SK-N-SH (cell line): ENCODE results near the gene MRPL57. TPM values are rescaled to one million over a fixed set of nuclear protein-coding genes. Genes with fewer than 3 reads are reported as not detected.
"Not testable (repeated sequence)": the region's sequence is repeated elsewhere in the genome, so short reads cannot be mapped to it uniquely, and the experiment has no call there.

ENCODE experiments used
- CTCF ChIA-PET: fragments of 300-600, 350-600 bp; formaldehyde crosslinking; extraction: SDS; loops from one replicate; lab custom pipeline; 2021; lab: Yijun Ruan, JAX
- POLR2A ChIA-PET: fragments of 350-600 bp; sonication (Branson Sonifier 250); formaldehyde crosslinking; extraction: SDS; loops from one replicate; lab custom pipeline; 2020; ENCODE audit warnings: antibody characterized with exemption, inconsistent platforms; lab: Yijun Ruan, JAX
- DNase-seq: peaks from one replicate; pipeline ENCODE4 v3.0.0; 2012
- H2AFZ ChIP-seq: fragments of 200-600 bp; sonication (generic); 2 replicates; pipeline ENCODE4 v1.8.1; 2016; ENCODE audit warnings: antibody characterized with exemption, mild to moderate bottlenecking, low read depth
- H3F3A ChIP-seq: fragments of 200-600 bp; sonication (generic); replicated peaks from 2 replicates; pipeline ENCODE3; 2016; ENCODE audit warnings: antibody characterized with exemption, mild to moderate bottlenecking; ENCODE audit not compliant: insufficient read depth
- H3K27ac ChIP-seq, 2 experiments: fragments of 200-500 bp in 1 of 2; fragments of 200-600 bp in 1 of 2; sonication (Bioruptor generic) in 1 of 2; sonication (generic), shearing (Covaris generic) in 1 of 2; 2 replicates each; pipeline versions ENCODE4 v1.5.1 to v1.6.1; 2014 to 2016; ENCODE audit warnings: low read depth in 2 of 2, inconsistent platforms in 1 of 2, low read length in 1 of 2, mild to moderate bottlenecking in 1 of 2, mixed read lengths in 1 of 2
- H3K27me3 ChIP-seq: fragments of 200-600 bp; sonication (generic), shearing (Covaris generic); 2 replicates; pipeline ENCODE4 v1.6.1; 2016; ENCODE audit warnings: mixed run types; ENCODE audit not compliant: insufficient read depth
- H3K36me3 ChIP-seq, 2 experiments: fragments of 200-500 bp in 1 of 2; fragments of 200-600 bp in 1 of 2; sonication (Bioruptor generic) in 1 of 2; sonication (generic) in 1 of 2; replicated peaks in 1 of 2; 2 replicates each; pipeline versions ENCODE3 to v1.5.1; 2014 to 2016; ENCODE audit warnings: low read length in 1 of 2, mild to moderate bottlenecking in 1 of 2; ENCODE audit not compliant: insufficient read depth in 2 of 2, control insufficient read depth in 1 of 2
- H3K4me1 ChIP-seq, 2 experiments: fragments of 200-500 bp in 1 of 2; fragments of 200-600 bp in 1 of 2; sonication (Bioruptor generic) in 1 of 2; sonication (generic), shearing (Covaris generic) in 1 of 2; 2 replicates each; pipeline versions ENCODE4 v1.5.1 to v1.6.1; 2014 to 2016; ENCODE audit warnings: low read depth in 1 of 2, low read length in 1 of 2, mixed run types in 1 of 2; ENCODE audit not compliant: insufficient read depth in 2 of 2, control insufficient read depth in 1 of 2
- H3K4me2 ChIP-seq: fragments of 200-600 bp; sonication (generic), shearing (Covaris generic); 2 replicates; pipeline ENCODE4 v1.6.1; 2017; ENCODE audit warnings: mixed run types
- H3K4me3 ChIP-seq, 2 experiments: fragments of 200-500 bp in 1 of 2; fragments of 200-600 bp in 1 of 2; sonication (Bioruptor generic) in 1 of 2; sonication (generic), shearing (Covaris generic) in 1 of 2; 2 replicates each; pipeline versions ENCODE4 v1.5.1 to v1.8.1; 2014 to 2016; ENCODE audit warnings: low read depth in 2 of 2, inconsistent platforms in 1 of 2, low read length in 1 of 2, mild to moderate bottlenecking in 1 of 2, mixed read lengths in 1 of 2, moderate library complexity in 1 of 2
- H3K79me2 ChIP-seq: fragments of 200-600 bp; sonication (generic); 2 replicates; pipeline ENCODE4 v1.8.1; 2017; ENCODE audit warnings: mild to moderate bottlenecking; ENCODE audit not compliant: insufficient read depth
- H3K9ac ChIP-seq: fragments of 200-600 bp; sonication (generic); 2 replicates; pipeline ENCODE4 v1.6.1; 2017; ENCODE audit warnings: mixed run types
- H3K9me2 ChIP-seq: fragments of 200-600 bp; sonication (generic); 2 replicates; pipeline ENCODE4 v1.6.1; 2017; ENCODE audit warnings: mixed run types
- H3K9me3 ChIP-seq: fragments of 200-600 bp; sonication (generic); 2 replicates; pipeline ENCODE4 v1.6.1; 2017; ENCODE audit warnings: mixed run types, mild to moderate bottlenecking, moderate library complexity
- H4K20me1 ChIP-seq: fragments of 200-600 bp; sonication (generic); 2 replicates; pipeline ENCODE4 v1.6.1; 2017; ENCODE audit warnings: mild to moderate bottlenecking, mixed run types; ENCODE audit not compliant: insufficient read depth
- EP300 ChIP-seq, 2 experiments: IDR thresholded peaks; 2 replicates each; pipeline versions ENCODE4 v1.4.0 to v1.6.1; 2012; ENCODE audit warnings: borderline replicate concordance in 1 of 2, low read depth in 1 of 2, low read length in 1 of 2
- FOXJ3 ChIP-seq: sonication (generic); formaldehyde crosslinking; IDR thresholded peaks from 2 replicates; pipeline ENCODE4 v1.5.1; 2020; ENCODE audit warnings: mild to moderate bottlenecking, missing genetic modification reagents
- FOXM1 ChIP-seq: IDR thresholded peaks from 2 replicates; pipeline ENCODE4 v1.4.0; 2012; ENCODE audit warnings: low read depth, mild to moderate bottlenecking
- GABPA ChIP-seq: IDR thresholded peaks from 2 replicates; pipeline ENCODE4 v1.4.0; 2012; ENCODE audit warnings: low read depth, mild to moderate bottlenecking
- GATA2 ChIP-seq: sonication (generic); formaldehyde crosslinking; IDR thresholded peaks from 2 replicates; pipeline ENCODE4 v1.5.0; 2020; ENCODE audit warnings: mild to moderate bottlenecking, missing genetic modification reagents
- IRF3 ChIP-seq: fragments of 150-350 bp; IDR thresholded peaks from 2 replicates; pipeline ENCODE4 v1.6.1; 2016; ENCODE audit warnings: mild to moderate bottlenecking, low read depth, low read length
- MEF2A ChIP-seq: IDR thresholded peaks from 2 replicates; pipeline ENCODE4 v1.4.0; 2012; ENCODE audit warnings: low read depth, borderline replicate concordance
- POLR2AphosphoS5 ChIP-seq: IDR thresholded peaks from 2 replicates; pipeline ENCODE4 v1.6.1; 2012; ENCODE audit warnings: low read depth, low read length
- SIN3A ChIP-seq: IDR thresholded peaks from 2 replicates; pipeline ENCODE4 v1.6.1; 2012; ENCODE audit warnings: low read depth, mild to moderate bottlenecking, low read length, moderate library complexity, borderline replicate concordance
- TCF12 ChIP-seq: IDR thresholded peaks from 2 replicates; pipeline ENCODE4 v1.4.0; 2012
- USF2 ChIP-seq: fragments of 150-350 bp; IDR thresholded peaks from 2 replicates; pipeline ENCODE4 v1.6.1; 2017; ENCODE audit warnings: antibody characterized with exemption, low read length, low read depth, borderline replicate concordance
- YY1 ChIP-seq: IDR thresholded peaks from 2 replicates; pipeline ENCODE4 v1.4.0; 2012; ENCODE audit warnings: low read depth, mild to moderate bottlenecking
- WGBS: methylation state at CpG from one replicate; pipeline ENCODE4 v1.1.6; 2017; ENCODE audit warnings: low lambda C conversion rate; 5-methylcytosine and 5-hydroxymethylcytosine counted together
- polyA plus RNA-seq, 3 experiments: library from polyadenylated mRNA; depleted of rRNA; stranded (reverse); fragments of >200 nt; gene quantifications; 2 replicates each; pipeline ENCODE4 v1.2.3, GENCODE V29; 2012
- TF ChIP-seq, protein P1 (sequence below): IDR thresholded peaks from 2 replicates; pipeline ENCODE4 v1.4.0; 2012; ENCODE audit warnings: low read depth

The MRPL57 gene
- polyA plus RNA-seq, 1 of the 3 experiments (the other 2 are of a cell fraction): 19.9 TPM

DNA sequence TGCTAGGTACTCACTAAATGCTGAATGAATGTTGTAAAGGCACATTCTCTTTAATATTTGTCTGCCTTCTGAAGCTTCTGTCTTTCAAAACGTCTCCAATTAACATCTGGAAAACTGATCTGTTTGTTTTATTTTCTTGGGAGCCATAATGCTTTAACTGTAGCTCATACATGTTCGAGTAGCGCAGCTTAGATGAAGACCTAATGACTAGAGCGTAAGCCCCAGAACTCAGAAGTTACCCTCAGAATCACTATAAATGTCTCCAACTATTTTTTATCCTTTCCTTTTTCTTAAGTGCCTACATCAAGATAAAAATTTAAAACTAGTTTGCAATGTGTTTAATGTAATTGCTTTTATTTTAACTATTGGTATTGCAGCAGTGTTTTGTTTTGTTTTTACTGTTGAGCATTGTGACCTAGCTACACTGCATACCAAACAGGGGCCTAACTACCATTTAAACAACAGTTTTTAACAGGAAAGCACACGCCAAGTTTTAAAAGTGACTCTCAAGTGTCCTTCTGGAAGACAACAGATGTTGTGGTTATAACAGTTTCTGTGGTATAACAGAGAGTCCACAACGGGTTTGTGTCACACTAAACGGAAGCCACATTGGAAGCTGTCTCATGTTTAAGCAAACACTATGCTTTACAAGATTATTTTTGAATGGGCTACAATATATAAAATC is 42.0 kb downstream of the MRPL57 start:
- CTCF ChIA-PET: no interaction called here
- H3K79me2 ChIP-seq: no peaks in the 10 kb centered on the region
- DNase-seq: no peak
- no peak overlapping the region for H3K4me2 ChIP-seq
- no peaks in the 10 kb centered on the region for H4K20me1 ChIP-seq
- no peaks in the 10 kb centered on the region for H3F3A ChIP-seq
- H3K9ac ChIP-seq: no peak overlapping the region
- H3K9me3 ChIP-seq: 0 out of 2 replicates have a peak, but pooled peaks cover 4% of the 10 kb centered on the region
- TF ChIP-seq SIN3A: no peak
- no peak for TF ChIP-seq FOXM1
- no peak for TF ChIP-seq GABPA
- TF ChIP-seq POLR2AphosphoS5: no peak
- TF ChIP-seq, protein P1, sequence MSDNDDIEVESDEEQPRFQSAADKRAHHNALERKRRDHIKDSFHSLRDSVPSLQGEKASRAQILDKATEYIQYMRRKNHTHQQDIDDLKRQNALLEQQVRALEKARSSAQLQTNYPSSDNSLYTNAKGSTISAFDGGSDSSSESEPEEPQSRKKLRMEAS: no peak
- TF ChIP-seq EP300 (IDR thresholded peaks at IDR 0.05; ENCODE audit: borderline replicate concordance in 1 of 2, low read depth in 1 of 2, low read length in 1 of 2): no peak
- no peak for TF ChIP-seq YY1
- no peak for TF ChIP-seq GATA2 (CRISPR knock-in tag)
- no peak for TF ChIP-seq USF2
- no peak for TF ChIP-seq MEF2A
- no peak for TF ChIP-seq IRF3
- no peak for TF ChIP-seq FOXJ3 (CRISPR knock-in tag)
- TF ChIP-seq, all 33 proteins: peak for 0
- Histone ChIP-seq H3K9me2 (no peaks in the 10 kb centered on the region), H3K27ac (no peak overlapping the region), H3K27me3 (no peaks in the 10 kb centered on the region), H2AFZ (no peak overlapping the region), H3K4me3 (no peak overlapping the region), H3K4me1 (peaks cover 0 to 4% of the 10 kb centered on the region in 2 experiments; a peak in 1 of 4 replicates), H3K36me3 (no peaks in the 10 kb centered on the region)
- POLR2A ChIA-PET: no interaction called here
- 55% methylated on average over 7 of the region's 7 CpGs for WGBS

GRCh38 chr13:21219036-21219381 is 42.6 kb downstream of the MRPL57 start:
- Histone ChIP-seq H3K4me1 (peaks cover 0 to 4% of the 10 kb centered on the region in 2 experiments; a peak in 1 of 4 replicates), H3K9ac (no peak overlapping the region), H3F3A (no peaks in the 10 kb centered on the region), H2AFZ (no peak overlapping the region), H3K36me3 (no peaks in the 10 kb centered on the region), H4K20me1 (no peaks in the 10 kb centered on the region), H3K27me3 (no peaks in the 10 kb centered on the region), H3K27ac (no peak overlapping the region), H3K9me3 (0 out of 2 replicates have a peak, but pooled peaks cover 4% of the 10 kb centered on the region), H3K4me2 (no peak overlapping the region), H3K79me2 (no peaks in the 10 kb centered on the region), H3K4me3 (no peak overlapping the region), H3K9me2 (no peaks in the 10 kb centered on the region)
- POLR2A ChIA-PET: no interaction called here
- 74% methylated on average over 3 of the region's 3 CpGs for WGBS
- DNase-seq: no peak
- TF ChIP-seq GATA2 (CRISPR knock-in tag) (no peak), TCF12 (no peak)
- CTCF ChIA-PET: no interaction called here

GRCh38 chr13:21219716-21220115 is 43.3 kb downstream of the MRPL57 start:
- H3K4me2 ChIP-seq, H3K27ac ChIP-seq, H3K9ac ChIP-seq, H4K20me1 ChIP-seq, H3F3A ChIP-seq, H3K27me3 ChIP-seq, H3K9me2 ChIP-seq, H2AFZ ChIP-seq, H3K4me1 ChIP-seq, DNase-seq, H3K4me3 ChIP-seq, H3K79me2 ChIP-seq, POLR2A ChIA-PET, H3K9me3 ChIP-seq, H3K36me3 ChIP-seq, CTCF ChIA-PET: not testable (repeated sequence)
- WGBS: 52% methylated on average over 3 of the region's 3 CpGs
